Measurements from ENCODE around the gene MAP3K6.

MAP3K6 gene

DNA sequence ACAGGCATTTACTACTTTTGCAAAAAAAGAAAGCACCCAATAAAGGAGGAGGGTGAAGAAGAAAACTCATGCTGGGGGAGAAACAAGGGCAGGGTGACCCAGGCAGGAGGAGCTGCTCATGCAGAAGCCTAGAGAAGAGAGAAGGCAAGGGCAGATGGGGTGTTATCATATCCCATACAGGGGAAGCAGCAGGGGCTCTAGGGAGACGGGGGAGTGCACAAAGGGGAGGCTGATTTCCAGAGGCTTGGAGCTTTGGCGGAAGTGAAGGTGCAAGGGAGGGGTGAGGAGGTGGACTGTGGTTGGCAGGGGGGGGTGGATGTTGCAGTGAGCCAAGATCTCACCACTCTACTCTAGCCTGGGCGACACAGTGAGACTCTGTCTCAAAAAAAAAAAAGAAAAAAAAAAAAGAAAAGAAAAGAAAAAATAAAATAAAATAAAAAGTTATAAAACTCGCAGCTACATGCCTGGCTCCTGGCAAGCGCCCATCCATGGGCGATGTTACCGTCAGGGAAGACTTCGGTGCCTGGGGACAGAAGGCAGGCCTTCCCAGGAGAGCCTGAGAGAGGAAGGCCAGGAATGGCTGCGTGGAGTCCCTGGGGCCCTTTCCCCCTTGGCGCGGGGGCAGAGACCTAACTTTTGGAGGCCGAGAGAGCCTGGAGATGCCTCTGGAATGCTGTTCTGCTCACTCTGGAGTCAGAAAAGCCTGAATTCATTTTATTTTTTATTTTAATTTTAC lies 11.2 kb upstream of the MAP3K6 start:
- no peak for DNase-seq (ENCODE audit: low read depth in 2 of 2)

DNA sequence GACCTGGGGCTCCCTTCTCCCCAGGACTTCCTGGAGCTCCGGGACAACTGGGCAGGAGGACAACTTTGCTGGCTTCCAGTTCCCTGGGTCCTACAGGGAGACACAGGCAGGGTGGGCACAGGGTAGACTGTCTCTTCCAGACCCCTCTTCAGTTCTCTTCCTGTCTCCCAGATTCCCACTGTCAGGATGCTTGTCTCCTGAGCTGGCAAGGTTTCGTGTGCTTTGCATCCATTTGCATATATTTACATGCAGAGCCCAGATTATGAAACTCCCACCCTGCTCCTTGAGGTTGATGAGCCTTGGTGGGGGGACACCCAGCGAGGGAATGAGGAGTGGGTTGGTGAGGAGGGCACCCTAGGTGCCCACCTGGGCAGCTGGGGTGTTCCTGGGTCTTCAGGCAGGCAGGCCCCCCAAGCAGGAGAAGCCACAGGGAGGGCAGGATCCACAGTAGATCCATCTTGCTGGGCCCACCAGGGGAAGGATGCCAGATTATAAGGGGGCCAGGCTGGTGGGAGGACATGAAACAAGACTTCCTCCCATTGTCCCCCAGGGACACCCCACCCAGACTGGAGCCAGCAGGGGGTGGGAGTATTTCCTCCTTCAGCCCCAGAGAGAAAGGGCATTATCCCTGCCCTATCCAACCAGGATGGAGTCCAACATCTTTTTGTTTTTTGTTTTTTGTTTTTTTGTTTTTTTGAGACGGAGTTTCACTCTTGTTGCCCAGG lies 7.8 kb upstream of the MAP3K6 start, which contains the start of gene FCN3:
Gene FCN3 (minus strand): TSS at position 463 of the 725 bp plus-strand sequence. CDS start 6 bp downstream, at position 457.
- DNase-seq (ENCODE audit: low read depth in 2 of 2) = no peak

DNA sequence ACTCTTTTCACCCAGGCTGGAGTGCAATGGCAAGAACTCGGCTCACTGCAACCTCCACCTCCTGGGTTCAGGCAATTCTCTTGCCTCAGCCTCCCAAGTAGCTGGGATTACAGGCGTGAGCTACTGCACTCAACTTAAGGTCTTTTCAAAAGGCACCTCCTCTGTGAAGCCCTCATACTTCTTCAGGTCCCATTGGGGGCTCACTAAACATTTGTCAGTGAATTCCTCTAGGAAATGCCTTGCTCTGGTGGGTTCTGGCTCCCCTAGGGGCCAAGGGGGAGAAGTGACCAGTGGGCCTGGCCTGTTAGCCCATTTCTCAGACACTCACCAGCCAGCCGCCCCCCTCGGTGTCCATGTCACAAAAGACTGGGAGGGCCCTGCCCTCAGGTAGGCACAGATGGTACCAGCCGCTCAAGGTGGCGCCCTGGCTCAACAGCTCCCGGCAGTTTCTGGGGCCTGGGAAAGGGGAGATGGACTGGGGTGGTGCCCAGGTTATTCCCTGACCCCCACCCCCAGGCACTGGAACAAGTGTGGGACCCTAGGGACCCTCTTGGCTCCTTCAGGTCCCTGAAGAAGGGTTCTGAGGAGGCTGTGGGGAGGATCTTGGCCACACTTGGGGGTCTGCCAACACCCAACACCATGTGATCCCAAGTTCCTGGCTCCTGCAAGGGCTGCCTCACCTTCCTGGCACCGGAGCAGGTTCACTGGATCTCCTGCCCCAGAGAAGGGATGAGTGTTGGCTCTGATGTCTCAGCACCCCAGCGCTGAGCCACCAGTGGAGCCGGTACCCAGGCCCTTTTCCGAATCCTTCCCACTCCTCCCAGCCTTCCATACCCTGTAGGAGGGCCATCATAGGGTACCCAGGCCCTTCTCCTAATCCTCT lies 6.3 kb upstream of the MAP3K6 start:
- DNase-seq (ENCODE audit: low read depth in 2 of 2) = no peak

DNA sequence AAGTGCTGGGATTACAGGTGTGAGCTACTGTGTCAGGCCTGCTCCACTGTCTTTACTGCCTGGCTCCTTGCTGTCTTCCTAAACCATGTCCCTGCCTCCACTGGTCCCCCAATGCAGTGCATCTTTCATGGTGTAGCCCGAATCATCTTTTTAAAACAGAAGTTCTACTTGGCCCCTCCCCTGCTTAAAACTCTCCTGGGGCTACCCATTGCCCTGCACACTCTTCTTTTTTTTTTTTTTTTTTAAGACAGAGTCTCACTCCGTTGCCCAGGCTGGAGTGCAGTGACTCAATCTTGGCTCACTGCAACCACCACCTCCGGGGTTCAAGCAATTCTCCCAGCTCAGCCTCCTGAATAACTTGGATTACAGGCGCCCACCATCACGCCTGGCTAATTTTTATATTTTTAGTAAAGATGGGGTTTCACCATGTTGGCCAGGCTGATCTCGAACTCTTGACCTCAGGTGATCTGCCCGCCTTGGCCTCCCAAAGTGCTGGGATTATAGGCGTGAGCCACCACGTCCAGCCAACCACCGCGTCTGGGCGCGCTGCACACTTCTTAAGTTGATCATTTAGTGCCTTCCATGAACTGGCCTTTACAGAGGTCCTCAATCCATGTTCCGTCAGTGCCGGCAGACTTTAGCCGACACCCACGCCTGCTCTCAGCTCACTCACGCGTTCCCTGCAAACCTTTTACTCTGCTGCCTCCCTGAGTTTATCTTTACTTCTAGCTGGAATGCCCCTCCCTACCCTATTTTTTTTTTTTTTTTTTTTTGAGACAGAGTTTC lies 5.5 kb upstream of the MAP3K6 start:
- no peak for DNase-seq (ENCODE audit: low read depth in 2 of 2)

DNA sequence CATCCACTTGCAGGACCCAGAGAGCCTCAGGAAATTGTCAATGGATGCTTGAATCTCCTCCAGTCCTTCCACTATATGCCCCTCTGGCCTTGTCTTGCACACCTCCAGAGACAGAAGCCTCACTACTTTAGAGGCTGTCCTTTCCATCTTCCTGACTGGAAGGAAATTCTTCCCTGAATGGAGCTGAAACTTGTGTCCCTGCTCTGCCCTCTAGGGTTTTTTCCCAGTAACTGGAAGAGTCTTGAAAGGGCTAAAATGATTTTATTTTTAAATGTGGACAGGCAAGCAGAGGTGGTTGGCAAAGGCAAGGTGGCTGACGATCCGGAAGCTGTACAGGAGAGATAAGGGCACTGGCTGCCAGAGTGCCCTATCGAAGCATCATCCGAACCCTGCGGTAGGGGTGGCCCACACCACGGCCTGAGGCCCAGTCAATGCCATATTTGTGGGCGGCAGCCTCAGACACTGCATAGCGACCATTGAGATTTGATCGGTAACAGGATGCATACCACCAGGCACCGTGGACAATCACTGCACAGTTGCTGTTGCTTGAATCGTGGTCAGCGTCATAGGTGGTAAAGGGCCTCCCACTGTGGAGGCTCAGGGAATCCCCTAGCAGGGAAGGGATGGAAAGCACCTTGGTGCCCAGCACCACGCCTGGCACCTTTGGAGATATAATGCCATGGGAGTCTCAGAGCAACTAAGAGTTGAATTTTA lies 2.3 kb upstream of the MAP3K6 start:
- no peak for DNase-seq (ENCODE audit: low read depth in 2 of 2)

DNA sequence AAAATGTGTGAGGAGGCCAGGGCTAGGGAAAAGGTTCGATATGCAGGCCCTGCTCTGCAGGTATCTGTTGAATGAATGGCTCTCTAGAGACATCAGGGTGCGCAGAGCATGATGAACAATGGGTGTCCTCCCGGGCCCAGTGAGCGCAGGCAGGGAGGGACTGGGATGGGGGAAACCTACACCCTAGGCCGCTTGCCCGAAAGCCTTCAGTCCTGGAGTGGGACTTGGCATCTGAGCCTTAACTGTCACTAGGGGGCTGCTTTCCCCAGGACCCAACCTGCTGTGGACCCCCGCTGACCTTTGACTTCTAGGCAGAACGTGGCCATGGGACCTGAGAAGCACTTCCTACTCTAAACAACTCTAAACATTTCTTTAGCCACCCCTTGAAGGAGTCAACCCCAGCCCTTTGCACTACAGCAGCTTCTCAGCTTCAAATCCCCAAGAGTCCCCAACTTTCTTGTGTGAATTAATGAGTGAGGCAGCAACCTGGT lies 444 bp upstream of the MAP3K6 start:
- DNase-seq (ENCODE audit: low read depth in 2 of 2) = no peak

DNA sequence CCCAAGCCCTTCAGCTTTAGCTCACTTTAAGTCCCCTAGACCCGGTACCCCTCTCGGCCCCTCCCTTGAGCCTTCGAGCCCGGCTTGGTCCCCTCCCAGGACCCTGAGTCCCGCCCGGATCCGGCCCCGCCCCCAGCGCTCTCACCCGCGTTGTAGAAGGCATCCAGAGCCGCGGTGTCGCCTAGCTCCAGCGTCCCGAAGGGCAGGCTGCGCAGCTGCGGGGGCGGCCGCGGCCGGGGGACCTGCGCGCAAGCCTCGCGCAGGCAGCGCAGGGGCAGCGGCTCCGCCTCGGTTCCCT lies 699 bp downstream of the MAP3K6 start:
- peak; percentile 26 to 38 for DNase-seq (ENCODE audit: low read depth in 2 of 2)

DNA sequence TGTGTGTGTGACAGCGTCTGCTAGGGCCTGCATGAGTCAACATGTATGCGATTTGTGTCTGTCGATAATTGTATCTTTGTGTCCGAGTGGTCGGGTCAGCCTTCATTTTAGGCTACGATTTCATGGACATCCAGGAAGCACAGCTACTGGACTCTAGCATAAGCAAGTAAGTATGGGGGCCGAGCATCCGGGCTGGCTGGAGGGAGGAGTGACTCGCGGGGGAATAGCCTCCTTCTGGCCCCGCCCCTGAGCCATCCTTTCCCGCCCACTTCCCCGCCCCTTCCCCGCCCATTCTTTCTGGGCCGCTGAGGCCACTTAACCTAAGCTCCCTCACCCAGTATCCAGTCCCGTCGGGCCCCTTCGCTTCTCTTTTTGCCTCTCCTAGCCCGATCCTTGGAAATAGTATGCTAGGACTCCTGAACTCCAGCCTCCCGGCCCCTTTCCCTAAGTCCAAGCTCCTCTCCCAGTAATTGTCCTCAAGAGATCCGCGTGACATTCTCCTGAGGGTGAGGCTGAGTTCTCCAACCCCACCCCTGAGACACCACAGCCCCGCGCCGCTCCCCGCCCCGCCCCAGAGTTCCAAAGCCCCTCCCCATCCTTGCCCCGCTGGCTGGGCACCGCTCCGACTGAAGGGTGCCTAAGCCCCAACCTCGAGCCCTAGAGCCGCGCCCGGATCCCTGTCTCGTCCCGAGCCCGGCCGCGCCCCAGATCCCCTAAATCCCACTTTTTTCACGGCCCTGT lies 1.2 kb downstream of the MAP3K6 start:
- peak; percentile 61 to 64 for DNase-seq (ENCODE audit: low read depth in 2 of 2)

DNA sequence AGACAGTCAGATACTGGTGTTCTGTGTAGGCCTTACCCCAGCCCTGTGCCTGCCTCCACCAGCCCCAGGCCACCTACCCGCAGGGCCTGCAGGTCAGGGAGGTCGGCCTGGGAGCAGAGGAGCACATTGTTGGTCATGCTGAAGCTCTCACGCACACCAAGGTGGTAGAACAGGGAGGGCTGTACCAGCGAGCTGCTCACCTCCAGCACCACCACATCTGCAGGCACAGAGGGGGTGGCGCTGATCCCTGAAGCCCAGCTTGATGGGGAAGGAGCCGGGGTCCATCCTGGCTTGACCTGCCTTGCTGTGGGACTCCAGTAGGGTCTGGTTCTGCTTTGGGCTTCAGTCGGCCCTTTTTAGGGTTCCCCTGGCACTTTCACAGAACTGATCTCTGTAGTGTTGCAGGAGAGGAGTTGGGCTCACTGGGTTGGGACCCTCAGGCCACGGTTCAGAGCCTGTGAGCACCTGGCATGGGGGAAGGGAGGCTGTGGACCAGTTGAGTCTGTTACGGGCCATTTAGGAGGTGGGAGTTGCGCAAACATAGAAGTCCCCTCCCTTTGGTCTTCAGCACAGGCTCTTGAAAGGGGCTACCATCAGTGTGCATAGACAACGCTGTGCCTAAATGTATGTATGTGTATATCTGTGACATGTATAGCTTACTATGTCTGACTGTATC lies 1.9 kb downstream of the MAP3K6 start:
- no peak for DNase-seq (ENCODE audit: low read depth in 2 of 2)

DNA sequence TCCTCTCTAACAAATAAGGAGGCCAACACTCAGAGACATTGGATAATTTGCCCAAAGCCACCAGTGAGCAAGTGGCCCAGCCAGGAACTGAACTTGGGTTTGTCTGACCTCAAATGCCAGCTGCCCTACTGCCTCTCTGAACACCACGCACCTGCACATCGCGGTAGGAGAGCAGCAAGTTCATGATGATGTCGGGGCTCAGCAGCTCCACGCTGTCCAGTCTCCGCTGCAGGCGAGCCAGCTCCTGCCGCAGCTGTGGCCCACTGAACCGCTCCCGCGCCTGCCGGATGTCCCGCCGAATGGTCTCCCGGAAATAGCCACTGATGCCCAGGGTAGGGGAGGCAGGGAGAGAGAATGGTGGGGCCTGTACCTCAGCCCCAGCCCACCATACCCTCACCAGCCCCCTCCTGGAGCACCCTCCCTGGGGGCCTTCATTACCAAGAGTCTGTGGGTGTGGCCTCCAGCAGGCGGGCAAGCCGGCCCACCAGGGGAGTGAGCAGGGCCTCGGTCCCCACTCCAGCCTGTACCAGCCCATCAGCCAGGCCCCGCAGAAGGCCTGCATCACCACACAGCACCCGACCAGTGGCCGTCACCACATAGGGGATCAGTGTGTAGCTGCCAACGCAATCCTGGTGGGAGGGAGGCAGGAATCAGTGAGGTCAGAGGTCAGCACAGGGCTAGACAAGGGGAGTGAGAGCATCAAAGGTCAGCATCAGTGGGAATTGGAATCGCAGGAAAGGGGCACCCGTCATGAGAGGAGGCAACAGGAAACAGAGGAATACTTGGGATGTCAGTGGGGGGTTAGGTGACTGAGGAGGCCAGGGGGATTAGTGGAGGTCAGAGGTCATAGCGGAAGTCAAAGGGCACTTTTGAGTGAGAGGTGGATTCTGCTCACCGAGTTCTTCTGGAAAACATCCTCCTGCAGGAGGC lies 2.7 kb downstream of the MAP3K6 start:
- DNase-seq (ENCODE audit: low read depth in 2 of 2) = no peak

DNA sequence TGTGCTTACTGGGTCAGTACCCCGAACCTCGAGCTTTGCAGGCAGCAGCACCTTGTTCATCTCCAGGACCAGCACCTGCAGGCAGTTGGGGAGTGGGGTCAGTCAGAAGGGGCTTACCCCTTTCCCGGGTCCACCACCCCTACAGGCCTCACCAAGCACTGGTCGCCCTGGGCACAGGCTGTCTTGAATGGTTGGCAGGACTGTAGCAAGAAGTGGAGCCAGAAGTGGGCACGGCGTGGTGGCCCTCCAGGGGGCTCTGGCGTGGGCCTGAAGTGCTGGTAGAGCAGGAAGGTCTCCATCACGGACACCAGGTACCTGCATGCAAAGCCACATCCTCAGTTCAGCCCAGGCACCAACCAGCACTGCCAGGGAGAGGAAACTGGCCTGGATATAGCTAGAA lies 5.2 kb downstream of the MAP3K6 start:
- no peak for DNase-seq (ENCODE audit: low read depth in 2 of 2)

DNA sequence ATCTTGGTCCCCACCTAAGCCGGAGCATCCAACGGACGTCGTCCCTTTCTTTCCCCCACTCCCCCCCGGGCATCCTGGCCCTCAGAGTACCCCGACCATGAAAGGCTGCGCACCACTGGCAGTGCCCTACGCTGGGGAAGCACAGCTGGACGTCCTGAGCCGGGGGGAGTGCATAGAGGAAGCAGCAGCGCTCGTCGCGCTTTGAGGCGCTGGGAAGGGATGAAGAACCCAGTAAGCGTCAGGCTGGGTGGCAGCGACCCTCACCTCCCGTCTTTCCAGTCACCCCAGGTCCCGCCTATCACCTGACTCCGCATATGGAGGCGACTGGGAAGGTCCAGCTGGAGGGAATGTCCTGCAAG lies 5.7 kb downstream of the MAP3K6 start:
- no peak for DNase-seq (ENCODE audit: low read depth in 2 of 2)

DNA sequence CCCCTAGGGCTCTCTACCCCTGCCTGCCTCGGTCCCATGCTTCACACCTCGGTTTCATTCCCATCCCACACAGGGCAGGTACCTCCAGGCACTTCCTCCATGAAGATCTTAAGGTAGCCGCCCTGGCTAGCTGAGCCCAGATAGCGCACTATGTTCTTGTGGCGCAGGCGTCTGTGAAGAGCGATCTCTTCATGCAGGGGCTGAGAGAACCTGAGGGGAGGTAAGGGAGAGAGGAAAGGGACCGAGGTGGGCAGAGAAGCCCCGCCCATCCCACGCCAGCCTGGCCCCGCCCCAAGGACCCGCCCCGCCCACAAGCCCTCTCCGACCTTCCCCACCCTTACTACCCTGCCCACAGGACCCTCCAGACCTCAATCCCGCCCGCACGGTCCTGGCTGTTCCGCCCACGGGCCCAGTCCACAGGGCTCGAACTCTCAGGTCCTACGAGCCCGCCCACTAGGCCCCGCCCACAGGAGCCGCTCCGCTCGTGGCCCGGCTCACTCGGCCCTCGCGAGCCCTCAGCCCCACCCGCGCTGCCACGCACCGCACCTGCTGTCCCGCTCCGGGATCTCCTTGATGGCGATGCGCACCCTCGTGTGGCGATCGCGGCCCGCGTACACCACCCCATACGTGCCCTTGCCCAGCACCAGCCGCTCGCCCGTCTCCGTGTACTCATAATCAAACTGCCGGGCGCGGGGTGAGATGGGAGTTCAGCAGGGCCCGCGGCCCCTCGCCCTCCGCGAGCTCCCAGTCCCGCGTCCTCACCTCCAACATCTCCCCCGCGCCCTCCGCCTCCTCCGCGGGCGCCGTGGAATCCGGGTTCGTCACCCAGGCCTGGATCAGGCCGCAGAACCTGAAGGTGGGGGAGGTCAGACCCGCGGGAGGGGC lies 6.4 kb downstream of the MAP3K6 start:
- DNase-seq (ENCODE audit: low read depth in 2 of 2) = no peak

DNA sequence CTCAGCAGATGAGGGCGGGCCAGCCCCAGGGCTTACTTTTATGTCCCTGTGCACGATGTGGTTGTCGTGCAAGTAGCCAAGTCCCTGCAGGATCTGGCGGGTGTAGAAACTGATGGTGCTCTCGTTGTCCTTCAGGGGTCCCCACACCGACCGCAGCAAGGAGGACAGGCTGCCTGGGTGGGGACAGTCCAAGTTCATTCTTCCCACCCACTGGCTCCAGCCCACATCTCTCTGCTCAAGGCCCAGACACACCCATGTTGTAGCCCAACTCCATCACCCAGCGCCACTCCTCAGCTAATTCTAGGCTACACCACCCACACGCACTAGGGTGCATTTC lies 7.0 kb downstream of the MAP3K6 start:
- DNase-seq (ENCODE audit: low read depth in 2 of 2) = no peak

DNA sequence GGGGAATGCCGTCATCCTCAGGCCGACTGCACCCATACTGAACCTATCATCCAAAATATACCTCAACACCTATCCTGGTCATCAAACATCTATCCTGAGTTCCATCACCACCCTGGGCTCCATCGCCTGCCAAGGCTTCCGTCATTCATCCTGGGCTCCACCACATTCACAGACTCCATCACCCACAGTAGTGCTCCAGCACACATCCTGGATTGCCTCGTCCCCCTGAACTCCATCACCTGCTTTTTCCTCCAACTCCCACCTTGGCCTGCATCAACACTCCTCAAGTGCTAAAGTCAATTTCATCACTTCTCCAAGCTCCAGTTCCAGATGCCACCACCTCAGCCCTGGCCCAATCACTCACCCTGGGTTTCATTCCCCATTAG lies 7.8 kb downstream of the MAP3K6 start:
- no peak for DNase-seq (ENCODE audit: low read depth in 2 of 2)

DNA sequence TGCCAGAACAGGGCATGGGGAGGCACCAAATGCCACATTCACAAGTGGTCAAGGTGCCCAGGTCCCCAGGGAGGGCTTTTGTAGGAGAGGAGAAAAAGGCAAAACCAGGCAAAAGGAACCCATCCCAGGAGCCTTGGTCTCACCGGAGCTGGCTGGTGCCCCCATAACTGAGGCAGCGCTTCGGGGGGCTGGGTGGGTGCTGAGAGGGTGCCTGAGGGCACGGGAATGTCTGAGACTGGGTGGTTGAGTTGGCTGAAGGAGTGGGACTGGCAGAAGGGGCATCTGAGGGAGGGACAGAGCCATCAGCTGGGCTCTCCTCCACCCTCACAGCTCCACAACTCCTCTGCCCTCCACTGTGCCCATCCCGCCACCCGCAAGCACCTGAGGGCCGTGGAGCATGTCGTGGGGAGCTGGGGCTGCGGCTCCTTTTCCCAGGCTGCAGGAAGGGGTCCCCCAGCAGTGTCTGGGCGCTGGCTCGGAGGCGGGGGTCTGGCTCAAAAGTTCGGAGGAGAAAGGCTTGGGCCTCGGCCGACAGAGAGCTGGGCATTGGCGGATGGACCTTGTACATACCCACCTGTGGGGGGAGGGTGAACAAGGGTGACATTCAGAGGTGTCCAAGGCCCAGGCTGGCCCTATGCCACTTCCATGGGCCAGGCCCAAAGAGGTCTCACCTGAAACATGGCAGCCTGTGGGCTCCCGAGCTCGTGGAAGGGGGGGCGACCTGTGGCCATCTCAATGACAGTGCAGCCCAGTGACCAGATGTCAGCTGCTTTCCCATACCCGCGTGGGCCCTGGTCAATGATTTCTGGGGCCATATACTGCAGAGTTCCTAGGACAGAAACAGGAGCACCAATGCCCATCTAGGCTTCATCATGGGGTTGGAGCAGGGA lies 8.5 kb downstream of the MAP3K6 start:
- no peak for DNase-seq (ENCODE audit: low read depth in 2 of 2)
